Measurements from ENCODE around the gene ANO4. TPM values are rescaled to one million over a fixed set of nuclear protein-coding genes. Genes with fewer than 3 reads are reported as not detected.

ANO4 gene
- total RNA-seq: not detected

GRCh38 chr12:100794441-100795173 is at the start of gene ANO4:
Gene ANO4 (plus strand): TSS chr12:100794776. CDS start chr12:100901786, 107,010 bp downstream.
- no peak for DNase-seq

DNA sequence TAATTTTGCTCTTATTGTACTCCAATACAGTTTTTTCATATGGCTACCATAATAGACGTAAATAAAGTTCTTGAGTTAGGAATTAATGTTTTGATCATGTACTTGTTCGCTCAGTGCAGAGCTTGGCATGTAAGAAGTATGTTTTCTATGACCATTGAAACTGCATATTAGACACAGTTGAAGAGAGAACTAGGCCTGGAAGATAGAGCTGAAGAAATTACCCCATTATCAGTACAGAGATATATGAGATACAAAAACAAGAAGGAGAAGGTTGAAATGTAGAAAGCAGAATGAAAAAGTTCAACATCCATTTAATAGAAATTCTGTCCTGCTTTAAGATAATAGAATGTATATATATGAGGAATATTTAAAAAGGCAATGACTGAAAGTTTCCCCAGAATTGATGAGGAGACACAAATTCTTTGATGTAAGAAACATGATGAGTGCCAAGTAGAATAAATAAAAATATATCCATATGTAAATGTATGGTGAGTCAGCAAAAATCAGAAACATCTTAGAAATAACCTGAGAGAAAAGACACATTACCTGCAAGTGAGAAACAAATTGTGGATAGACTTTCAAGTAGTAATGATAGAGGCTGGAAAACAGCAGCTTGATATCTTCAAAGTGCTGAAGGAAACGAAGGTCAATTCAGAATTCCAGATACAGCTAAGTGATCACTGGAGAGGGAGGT is 49.1 kb upstream of the ANO4 start:
- DNase-seq: no peak

- no peak for DNase-seq
Measured at GRCh38 chr12:100752841-100753240, 41.7 kb upstream of the ANO4 start.

GRCh38 chr12:100753837-100754236 is 40.7 kb upstream of the ANO4 start:
- DNase-seq: no peak

DNA sequence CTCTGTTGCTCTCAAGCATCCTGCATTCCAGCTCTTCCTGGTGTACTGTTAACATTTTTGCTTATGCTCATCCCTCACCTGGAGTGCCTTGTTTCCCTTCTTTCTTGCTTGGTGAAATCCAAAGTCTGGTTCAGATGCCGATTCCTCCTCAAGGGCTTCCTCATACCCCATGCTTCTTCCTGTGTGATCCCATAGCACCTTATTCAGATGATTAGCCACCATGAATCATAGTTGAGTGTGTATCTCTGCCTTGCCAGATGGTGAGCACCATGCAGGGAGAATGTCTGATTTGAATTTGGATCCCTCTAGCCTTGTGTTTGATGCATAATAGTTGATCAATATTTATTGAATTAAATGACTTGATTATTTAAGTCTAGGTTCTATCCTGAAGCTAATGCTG is 39.4 kb upstream of the ANO4 start:
- no peak for DNase-seq

GRCh38 chr12:100758083-100758482 is 36.5 kb upstream of the ANO4 start:
- no peak for DNase-seq

DNA sequence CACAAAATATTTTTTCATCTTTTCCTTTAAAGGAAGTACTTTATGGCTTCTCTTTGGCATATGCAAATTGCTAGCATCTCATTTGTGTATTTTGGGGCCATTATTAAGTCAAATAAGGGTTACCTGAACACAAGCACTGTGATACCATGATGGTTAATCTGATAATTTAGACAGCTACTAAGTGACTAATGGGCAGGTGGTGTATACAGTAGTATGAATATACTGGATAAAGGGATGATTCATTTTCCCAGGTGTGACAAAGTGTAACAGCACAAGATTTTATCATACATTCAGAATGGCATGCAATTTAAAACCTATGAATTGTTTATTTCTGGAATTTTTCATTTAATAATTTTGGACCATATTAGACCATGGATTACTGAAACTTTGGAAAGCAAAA is 27.2 kb upstream of the ANO4 start:
- DNase-seq: no peak

DNA sequence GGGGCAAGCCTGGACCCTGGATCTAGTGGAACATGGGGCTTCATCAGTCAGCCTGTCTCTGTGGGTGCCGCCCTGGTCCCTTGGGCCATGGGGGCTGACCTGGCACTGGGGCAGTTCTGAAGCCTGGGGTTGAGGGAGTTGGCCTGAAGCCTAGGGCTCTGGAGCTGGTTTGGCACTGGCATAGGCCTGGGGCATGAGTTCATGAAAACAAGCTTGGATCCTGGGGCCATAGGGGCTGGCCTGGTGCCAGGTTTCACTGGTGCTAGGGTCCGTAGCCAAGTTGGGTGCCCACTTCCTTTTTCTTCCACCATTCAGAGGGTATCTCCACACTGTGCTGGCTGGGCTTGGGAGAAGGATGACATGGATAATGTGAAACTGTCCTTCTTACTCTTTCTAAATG is 26.6 kb upstream of the ANO4 start:
- DNase-seq: no peak

- DNase-seq: no peak
Measured at GRCh38 chr12:100778967-100779590, 15.5 kb upstream of the ANO4 start.

DNA sequence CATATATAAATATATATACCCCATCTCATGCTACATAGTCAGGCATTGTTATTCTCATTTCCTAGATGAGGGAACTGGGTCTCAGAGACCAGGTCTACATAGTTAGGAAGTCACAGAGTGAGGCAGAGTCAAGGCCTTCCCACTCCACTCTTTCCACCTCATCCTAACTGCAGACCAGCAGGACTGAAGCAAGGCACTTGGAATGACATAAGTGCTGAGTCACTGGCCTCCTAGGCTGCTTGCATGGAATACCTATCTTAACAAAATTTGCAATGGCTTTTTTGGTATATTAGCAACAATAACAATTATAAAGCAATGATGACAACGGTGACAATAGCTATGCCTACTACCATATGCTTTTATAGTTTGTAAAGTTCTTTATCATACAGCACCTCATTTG is 5.4 kb upstream of the ANO4 start:
- DNase-seq: no peak

DNA sequence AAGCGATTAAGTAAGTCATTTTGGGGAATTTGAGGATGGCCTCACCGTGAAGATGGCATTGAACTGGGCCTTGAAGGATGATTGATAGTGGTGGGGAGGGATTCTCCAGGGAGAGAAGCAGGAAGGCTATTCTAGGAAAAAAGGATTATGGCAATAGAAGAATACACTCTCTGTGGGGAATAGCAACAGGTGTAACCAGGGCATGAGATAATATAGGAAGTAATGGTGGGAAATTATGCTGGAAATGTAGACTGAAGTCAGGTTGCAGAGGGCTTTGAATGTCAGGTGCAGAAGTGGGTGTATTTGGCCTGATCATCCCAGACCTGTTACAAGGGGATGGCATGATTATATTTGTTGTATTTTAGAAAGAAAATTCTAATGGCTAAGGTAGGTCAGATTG is 4.6 kb upstream of the ANO4 start:
- no peak for DNase-seq

DNA sequence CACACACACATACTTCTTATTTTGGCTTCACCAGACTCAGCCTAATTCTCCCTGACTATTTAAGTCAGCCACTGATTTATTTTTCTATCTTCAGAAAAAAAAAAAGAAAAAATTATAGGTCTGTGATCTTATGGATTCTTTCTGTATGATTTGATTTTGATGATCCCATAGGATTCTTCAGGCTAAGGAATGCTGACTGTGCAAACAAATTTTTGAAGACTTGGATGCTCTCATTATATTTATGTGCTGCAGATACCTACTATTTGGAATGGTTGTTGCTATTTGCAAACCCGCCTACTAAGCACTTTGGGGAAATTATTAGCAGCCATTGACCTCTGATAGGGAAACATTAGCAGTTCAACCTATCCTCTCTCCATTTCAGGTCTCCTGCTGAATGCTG is 4.0 kb upstream of the ANO4 start:
- DNase-seq: no peak

DNA sequence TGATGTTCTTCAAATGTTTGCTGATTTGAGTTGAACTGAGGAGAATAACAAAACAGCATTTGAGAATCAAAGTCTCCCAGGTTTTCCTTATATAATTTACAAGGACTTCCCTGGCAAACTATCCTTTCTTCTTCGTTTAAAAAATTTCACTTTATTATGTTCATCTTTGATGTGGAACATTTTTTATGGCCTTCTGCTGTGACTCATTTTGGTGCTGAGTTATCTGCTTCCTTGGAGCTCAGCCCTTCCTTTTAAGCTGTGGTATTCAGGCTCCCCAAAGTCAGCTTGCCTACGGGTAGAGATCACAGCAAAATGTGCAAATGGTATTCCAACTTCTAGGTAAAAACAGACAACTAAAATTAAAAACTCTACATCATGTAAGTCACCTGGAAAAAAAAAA is 1.4 kb upstream of the ANO4 start:
- DNase-seq: no peak

- no peak for DNase-seq
Measured at GRCh38 chr12:100795174-100795799, 711 bp downstream of the ANO4 start.

- DNase-seq: no peak
Measured at GRCh38 chr12:100795800-100796179, 1.2 kb downstream of the ANO4 start.

DNA sequence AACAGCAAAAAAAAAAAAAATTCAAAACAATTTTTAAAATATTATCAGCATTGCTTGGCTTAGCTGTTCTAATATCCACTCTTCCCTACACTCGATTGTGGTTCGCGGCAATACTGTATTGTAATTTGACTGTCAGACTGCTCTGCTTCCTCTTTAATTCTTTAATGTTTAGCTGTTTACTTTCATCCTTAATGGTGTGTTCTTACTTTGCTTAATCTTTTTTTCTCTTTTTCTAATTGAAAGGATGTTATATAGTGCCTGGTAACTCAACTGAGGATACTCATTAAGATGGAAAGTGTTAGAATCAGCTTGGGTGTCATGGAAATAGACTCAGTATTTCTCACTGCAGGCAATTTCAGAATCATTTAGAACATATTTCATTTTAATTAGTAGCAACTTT is 2.0 kb downstream of the ANO4 start:
- no peak for DNase-seq

- no peak for DNase-seq
Measured at GRCh38 chr12:100797246-100797645, 2.7 kb downstream of the ANO4 start.

DNA sequence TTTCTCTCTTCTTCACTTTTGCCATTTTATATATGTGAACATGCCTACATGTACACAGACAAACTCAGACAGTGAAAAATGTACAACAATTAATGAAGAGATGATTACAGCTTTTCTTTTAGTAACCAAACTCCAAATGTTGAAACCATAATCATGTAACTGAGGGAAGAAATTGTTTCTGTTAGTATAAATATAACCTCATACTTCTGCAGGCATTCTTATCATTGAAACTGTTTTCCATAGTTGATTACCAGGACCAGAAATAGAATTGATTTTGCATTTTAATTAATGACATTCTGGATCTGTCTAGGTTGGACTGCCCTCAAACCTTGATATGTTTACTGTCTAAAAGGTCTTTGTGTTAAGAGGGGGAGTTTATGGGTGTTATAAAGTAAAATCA is 3.2 kb downstream of the ANO4 start:
- no peak for DNase-seq

DNA sequence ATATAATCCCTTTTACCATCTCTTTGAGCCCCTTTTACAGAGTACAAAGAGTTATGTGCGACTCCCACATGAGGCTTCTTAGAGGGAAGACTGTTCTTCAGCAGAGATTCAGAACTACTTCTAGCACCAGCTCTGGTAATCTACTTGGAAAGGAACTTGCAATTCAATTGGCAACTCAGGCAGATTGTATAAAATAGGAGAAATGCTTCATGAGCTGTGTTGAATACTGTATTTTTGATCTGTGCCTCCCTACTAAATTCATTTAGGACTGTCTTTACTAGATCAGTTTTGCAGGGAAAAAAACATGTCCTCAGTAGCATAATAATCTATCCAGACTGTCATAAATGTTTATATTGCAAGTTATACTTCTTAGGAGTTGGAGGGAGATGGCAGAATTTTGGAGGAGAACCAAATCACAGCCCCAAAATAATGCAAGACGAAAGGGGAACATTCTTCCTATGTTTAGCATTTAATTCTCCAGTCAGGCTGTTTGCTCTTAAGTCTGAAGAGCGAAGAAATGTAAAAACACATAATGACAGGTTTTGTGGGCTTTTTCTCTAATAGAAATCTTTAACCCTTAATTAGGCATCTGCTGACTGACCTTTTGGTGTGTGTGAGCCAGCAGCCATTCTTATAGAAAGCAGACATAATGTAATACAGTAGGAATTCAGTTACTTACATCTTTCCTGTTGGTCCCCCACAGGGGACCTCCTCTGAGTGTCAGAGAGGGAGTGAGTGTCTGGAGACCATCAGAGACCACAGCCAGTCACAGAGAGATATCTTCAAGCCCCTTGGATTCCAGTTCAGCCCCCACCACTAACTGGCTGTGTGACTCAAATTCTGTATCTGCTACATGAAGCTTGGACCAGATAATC is 3.9 kb downstream of the ANO4 start:
- no peak for DNase-seq

GRCh38 chr12:100799770-100800169 is 5.2 kb downstream of the ANO4 start:
- no peak for DNase-seq

DNA sequence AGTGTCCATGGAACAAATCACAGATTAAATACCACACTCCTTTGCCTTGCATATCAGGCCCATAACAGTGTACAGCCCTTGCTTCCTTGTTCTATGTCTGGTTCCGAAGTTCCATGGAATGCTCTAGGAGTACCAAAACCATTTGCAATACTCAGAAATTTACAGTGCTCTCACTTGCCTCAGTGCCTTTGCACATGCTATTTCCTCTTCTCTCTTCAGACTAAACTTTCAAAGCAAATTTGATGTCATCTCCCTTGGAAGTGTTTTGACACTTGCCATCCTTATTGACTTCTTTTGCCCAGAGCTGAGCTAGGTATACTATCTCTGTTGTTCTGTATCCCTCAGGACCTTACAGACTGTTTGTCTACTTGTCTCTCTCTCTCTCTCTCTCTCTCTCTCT is 6.1 kb downstream of the ANO4 start:
- DNase-seq: no peak

- no peak for DNase-seq
Measured at GRCh38 chr12:100801320-100801719, 6.7 kb downstream of the ANO4 start.

DNA sequence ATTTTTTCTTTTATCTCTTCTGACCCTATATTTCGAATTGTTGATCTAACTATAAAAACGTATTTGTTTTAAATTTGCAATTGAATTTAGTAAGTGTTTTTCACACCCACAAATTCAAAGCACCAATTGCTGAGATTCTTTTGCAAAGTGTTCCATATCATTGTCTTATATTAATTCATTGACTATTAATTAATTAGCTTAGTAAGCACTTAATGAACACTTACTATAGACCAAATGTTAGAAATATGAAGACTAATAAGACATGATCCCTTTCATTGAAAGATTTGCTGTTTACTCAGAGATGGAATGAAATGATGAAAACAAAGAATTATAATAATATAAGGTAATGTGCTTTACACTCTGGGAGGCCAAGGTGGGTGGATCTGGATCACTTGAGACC is 14.2 kb downstream of the ANO4 start:
- DNase-seq: no peak
